ENCODE data around the gene MECP2. TPM values are rescaled to one million over a fixed set of nuclear protein-coding genes. Genes with fewer than 3 reads are reported as not detected.

MECP2 gene
- total and polyA plus RNA-seq, 10 of the 15 experiments (the other 5 are each of a cell fraction or from before 2014, with no cell fraction given), result 1.3 to 32.7 (median 13.7) TPM

DNA sequence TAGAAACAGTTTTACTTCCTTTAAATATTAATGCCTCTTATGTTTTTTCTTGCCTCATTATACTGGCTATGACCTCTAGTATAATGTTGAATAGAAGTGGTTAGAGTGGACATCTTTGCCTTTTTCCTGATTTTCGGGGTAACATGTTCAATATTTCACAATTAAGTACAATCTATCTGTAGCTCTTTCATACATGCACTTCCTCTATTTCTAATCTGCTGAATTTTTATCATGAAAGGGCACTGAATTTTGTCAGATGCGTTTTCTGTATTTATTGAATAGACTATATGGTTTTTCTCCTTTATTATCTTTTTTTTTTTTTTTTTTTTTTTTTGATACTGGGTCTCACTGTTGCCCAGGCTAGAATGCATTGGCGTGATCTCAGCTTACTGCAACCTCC is 29.0 kb downstream of the MECP2 start:
- H3K4me2 ChIP-seq (ENCODE audit: control insufficient read depth, insufficient read depth), result 0 out of 2 replicates have a peak overlapping the region, but pooled peaks have one; percentile 3
- DNase-seq (ENCODE audit: low read depth, low spot score) (no peak), FAIRE-seq (no peak), ATAC-seq (no peak)
- no peaks in the 10 kb centered on the region; a peak in 1 of 4 replicates for H3K36me3 ChIP-seq (ENCODE audit: control insufficient read depth in 2 of 2, insufficient read depth in 2 of 2, low read length in 1 of 2)
- no peak overlapping the region for H3K4me3 ChIP-seq
- BruUV-seq (replicated peaks), result no TSS peak
- in situ Hi-C loops (cut with MboI) (no loop called here), intact Hi-C loops (cut with micrococcal nuclease; ENCODE audit: unreplicated experiment) (no loop called here)
- ChIA-PET CTCF (interaction anchor here (0.7 kb wide), 1 partner anchor 16 kb away, joined by 6 read pairs; no protein-coding TSS in a partner anchor), SMC1A (ENCODE audit: uncharacterized antibody, unreplicated experiment) (interaction anchor here (1.7 kb wide), 1 partner anchor 9 kb away, joined by 5 read pairs; no protein-coding TSS in a partner anchor), RAD21 (ENCODE audit: unreplicated experiment) (interaction anchor here (0.7 kb wide), 1 partner anchor 55 kb away, joined by 3 read pairs; no protein-coding TSS in a partner anchor), POLR2A (interaction anchor here (0.6 kb wide), 1 partner anchor 140 kb away, joined by 3 read pairs; no protein-coding TSS in a partner anchor)
- no peak overlapping the region for H2AFZ ChIP-seq (ENCODE audit: control insufficient read depth, low read depth, low read length)
- no peaks in the 10 kb centered on the region for H3K27me3 ChIP-seq (replicated peaks in 1 of 2; ENCODE audit: control insufficient read depth in 2 of 2, insufficient read depth in 2 of 2, low read length in 1 of 2)
- TF ChIP-seq CREB1 (IDR thresholded peaks at IDR 0.05; ENCODE audit: low read depth), result no peak
- no peak for TF ChIP-seq POLR2AphosphoS5 (IDR thresholded peaks at IDR 0.05; ENCODE audit: low read length)
- TF ChIP-seq, protein P1, sequence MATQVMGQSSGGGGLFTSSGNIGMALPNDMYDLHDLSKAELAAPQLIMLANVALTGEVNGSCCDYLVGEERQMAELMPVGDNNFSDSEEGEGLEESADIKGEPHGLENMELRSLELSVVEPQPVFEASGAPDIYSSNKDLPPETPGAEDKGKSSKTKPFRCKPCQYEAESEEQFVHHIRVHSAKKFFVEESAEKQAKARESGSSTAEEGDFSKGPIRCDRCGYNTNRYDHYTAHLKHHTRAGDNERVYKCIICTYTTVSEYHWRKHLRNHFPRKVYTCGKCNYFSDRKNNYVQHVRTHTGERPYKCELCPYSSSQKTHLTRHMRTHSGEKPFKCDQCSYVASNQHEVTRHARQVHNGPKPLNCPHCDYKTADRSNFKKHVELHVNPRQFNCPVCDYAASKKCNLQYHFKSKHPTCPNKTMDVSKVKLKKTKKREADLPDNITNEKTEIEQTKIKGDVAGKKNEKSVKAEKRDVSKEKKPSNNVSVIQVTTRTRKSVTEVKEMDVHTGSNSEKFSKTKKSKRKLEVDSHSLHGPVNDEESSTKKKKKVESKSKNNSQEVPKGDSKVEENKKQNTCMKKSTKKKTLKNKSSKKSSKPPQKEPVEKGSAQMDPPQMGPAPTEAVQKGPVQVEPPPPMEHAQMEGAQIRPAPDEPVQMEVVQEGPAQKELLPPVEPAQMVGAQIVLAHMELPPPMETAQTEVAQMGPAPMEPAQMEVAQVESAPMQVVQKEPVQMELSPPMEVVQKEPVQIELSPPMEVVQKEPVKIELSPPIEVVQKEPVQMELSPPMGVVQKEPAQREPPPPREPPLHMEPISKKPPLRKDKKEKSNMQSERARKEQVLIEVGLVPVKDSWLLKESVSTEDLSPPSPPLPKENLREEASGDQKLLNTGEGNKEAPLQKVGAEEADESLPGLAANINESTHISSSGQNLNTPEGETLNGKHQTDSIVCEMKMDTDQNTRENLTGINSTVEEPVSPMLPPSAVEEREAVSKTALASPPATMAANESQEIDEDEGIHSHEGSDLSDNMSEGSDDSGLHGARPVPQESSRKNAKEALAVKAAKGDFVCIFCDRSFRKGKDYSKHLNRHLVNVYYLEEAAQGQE (IDR thresholded peaks at IDR 0.05; ENCODE audit: low read depth, low read length), result no peak
- no peak for TF ChIP-seq PAX8 (IDR thresholded peaks at IDR 0.05)
- TF ChIP-seq, protein P2, sequence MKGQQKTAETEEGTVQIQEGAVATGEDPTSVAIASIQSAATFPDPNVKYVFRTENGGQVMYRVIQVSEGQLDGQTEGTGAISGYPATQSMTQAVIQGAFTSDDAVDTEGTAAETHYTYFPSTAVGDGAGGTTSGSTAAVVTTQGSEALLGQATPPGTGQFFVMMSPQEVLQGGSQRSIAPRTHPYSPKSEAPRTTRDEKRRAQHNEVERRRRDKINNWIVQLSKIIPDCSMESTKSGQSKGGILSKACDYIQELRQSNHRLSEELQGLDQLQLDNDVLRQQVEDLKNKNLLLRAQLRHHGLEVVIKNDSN (IDR thresholded peaks at IDR 0.05; ENCODE audit: borderline replicate concordance, extremely low read length, insufficient read depth, low read depth, low read length), result no peak
- TF ChIP-seq IKZF2 (IDR thresholded peaks at IDR 0.05), result no peak
- TF ChIP-seq SPI1 (IDR thresholded peaks at IDR 0.05; ENCODE audit: borderline replicate concordance, insufficient read depth, low read depth, low read length), result peak; percentile 27; the same call in 1 of the 2 replicates
- TF ChIP-seq PAX5 (IDR thresholded peaks at IDR 0.05; ENCODE audit: borderline replicate concordance, low read depth, low read length), result no peak
- 40% methylated on average over 3 of the region's 3 CpGs for WGBS (ENCODE audit: insufficient coverage, insufficient replicate concordance, low lambda C conversion rate, missing lambda C conversion rate)
- H4K20me1 ChIP-seq (ENCODE audit: control insufficient read depth, insufficient read depth), result no peaks in the 10 kb centered on the region
- peaks cover 13% of the 10 kb centered on the region for H3K79me2 ChIP-seq (ENCODE audit: control insufficient read depth, insufficient read depth, low read length)
- no peak overlapping the region for H3K27ac ChIP-seq (ENCODE audit: control insufficient read depth, insufficient read depth)
- no peak overlapping the region for H3K9ac ChIP-seq (ENCODE audit: control insufficient read depth, insufficient read depth, low read length)
- H3K9me3 ChIP-seq (replicated peaks; ENCODE audit: control insufficient read depth, insufficient read depth, low read length), result no peaks in the 10 kb centered on the region
- H3K4me1 ChIP-seq (ENCODE audit: control insufficient read depth, insufficient read depth, low read length), result no peaks in the 10 kb centered on the region; the same call in 1 of the 2 replicates

Data from GM12878 (cell line).